Measurements from ENCODE around the gene AKT1. TPM values are rescaled to one million over a fixed set of nuclear protein-coding genes. Genes with fewer than 3 reads are reported as not detected.

The AKT1 gene
- total RNA-seq, 1 experiment from 2014 or later: 123 TPM

- no peaks in the 10 kb centered on the region for H3K9me3 ChIP-seq (ENCODE audit: low read depth, low read length, poor library complexity, severe bottlenecking)
- intact Hi-C loops (cut with micrococcal nuclease; ENCODE audit: unreplicated experiment): no loop called here
- no peak overlapping the region for H3K27ac ChIP-seq (ENCODE audit: low read depth, low read length, poor library complexity, severe bottlenecking)
- H3K4me1 ChIP-seq (ENCODE audit: insufficient read depth, low read length, poor library complexity, severe bottlenecking): no peaks in the 10 kb centered on the region
- no TSS peak for BruUV-seq (replicated peaks)
- H3K4me3 ChIP-seq (ENCODE audit: low read depth, low read length, poor library complexity, severe bottlenecking): no peak overlapping the region
- TF ChIP-seq EZH2 (IDR thresholded peaks at IDR 0.05; ENCODE audit: borderline replicate concordance, low read depth, low read length, poor library complexity, severe bottlenecking) (no peak), CTCF (conservative IDR thresholded peaks at IDR 0.05; ENCODE audit: low read depth, low read length) (no peak)
- DNase-seq (ENCODE audit: low spot score): no peak
- no peaks in the 10 kb centered on the region for H3K27me3 ChIP-seq (replicated peaks; ENCODE audit: insufficient read depth, low read depth, low read length, poor library complexity)
- ChIA-PET CTCF (no interaction called here), POLR2A (ENCODE audit: low non-redundant PET) (no interaction called here)
- no peaks in the 10 kb centered on the region for H3K36me3 ChIP-seq (ENCODE audit: insufficient read depth, low read length, poor library complexity, severe bottlenecking)
Observed at GRCh38 chr14:104782086-104782807, 13.3 kb downstream of the AKT1 start.

GRCh38 chr14:104781271-104782077 is 14.1 kb downstream of the AKT1 start:
- H3K9me3 ChIP-seq (ENCODE audit: low read depth, low read length, poor library complexity, severe bottlenecking): no peaks in the 10 kb centered on the region
- TF ChIP-seq EZH2 (IDR thresholded peaks at IDR 0.05; ENCODE audit: borderline replicate concordance, low read depth, low read length, poor library complexity, severe bottlenecking) (no peak), CTCF (conservative IDR thresholded peaks at IDR 0.05; ENCODE audit: low read depth, low read length) (no peak)
- H3K27me3 ChIP-seq (replicated peaks; ENCODE audit: insufficient read depth, low read depth, low read length, poor library complexity): no peaks in the 10 kb centered on the region
- H3K36me3 ChIP-seq (ENCODE audit: insufficient read depth, low read length, poor library complexity, severe bottlenecking): peaks cover 3% of the 10 kb centered on the region
- ChIA-PET POLR2A (ENCODE audit: low non-redundant PET) (no interaction called here), CTCF (no interaction called here)
- no TSS peak for BruUV-seq (replicated peaks)
- no peak for DNase-seq (ENCODE audit: low spot score)
- intact Hi-C loops (cut with micrococcal nuclease; ENCODE audit: unreplicated experiment): no loop called here
- H3K4me1 ChIP-seq (ENCODE audit: insufficient read depth, low read length, poor library complexity, severe bottlenecking): no peaks in the 10 kb centered on the region
- H3K4me3 ChIP-seq (ENCODE audit: low read depth, low read length, poor library complexity, severe bottlenecking): no peak overlapping the region
- H3K27ac ChIP-seq (ENCODE audit: low read depth, low read length, poor library complexity, severe bottlenecking): no peak overlapping the region

- no peaks in the 10 kb centered on the region for H3K9me3 ChIP-seq (ENCODE audit: low read depth, low read length, poor library complexity, severe bottlenecking)
- peaks cover 12% of the 10 kb centered on the region for H3K36me3 ChIP-seq (ENCODE audit: insufficient read depth, low read length, poor library complexity, severe bottlenecking)
- no peak for TF ChIP-seq EZH2 (IDR thresholded peaks at IDR 0.05; ENCODE audit: borderline replicate concordance, low read depth, low read length, poor library complexity, severe bottlenecking)
- TF ChIP-seq CTCF (conservative IDR thresholded peaks at IDR 0.05; ENCODE audit: low read depth, low read length): no peak
- intact Hi-C loops (cut with micrococcal nuclease; ENCODE audit: unreplicated experiment): no loop called here
- H3K27me3 ChIP-seq (replicated peaks; ENCODE audit: insufficient read depth, low read depth, low read length, poor library complexity): no peaks in the 10 kb centered on the region
- H3K4me3 ChIP-seq (ENCODE audit: low read depth, low read length, poor library complexity, severe bottlenecking): no peak overlapping the region
- no peak overlapping the region for H3K27ac ChIP-seq (ENCODE audit: low read depth, low read length, poor library complexity, severe bottlenecking)
- ChIA-PET POLR2A (ENCODE audit: low non-redundant PET) (no interaction called here), CTCF (interaction anchor here (0.7 kb wide), 1 partner anchor 10 kb away, joined by 3 read pairs; no protein-coding TSS in a partner anchor)
- BruUV-seq (replicated peaks): no TSS peak
- no peaks in the 10 kb centered on the region for H3K4me1 ChIP-seq (ENCODE audit: insufficient read depth, low read length, poor library complexity, severe bottlenecking)
- DNase-seq (ENCODE audit: low spot score): no peak
Observed at GRCh38 chr14:104780513-104781030, 15.0 kb downstream of the AKT1 start.
